ENCODE results near the gene RPP14. TPM values are rescaled to one million over a fixed set of nuclear protein-coding genes. Genes with fewer than 3 reads are reported as not detected.

The RPP14 gene
- total RNA-seq, 2 donors from 2014 or later = 22.0 to 23.6 TPM

- H3K4me1 Mint-ChIP-seq = peaks cover 12% of the 10 kb centered on the region
- Histone ChIP-seq H3K9me3 (ENCODE audit: control insufficient read depth, low read length) (no peaks in the 10 kb centered on the region), H3K4me3 (ENCODE audit: low read length) (no peak overlapping the region), H3K27ac (ENCODE audit: low read depth, low read length) (no peak overlapping the region), H3K36me3 (ENCODE audit: control insufficient read depth, insufficient read depth, low read length) (no peaks in the 10 kb centered on the region), H3K27me3 (ENCODE audit: control insufficient read depth, insufficient read depth, low read length, poor library complexity, severe bottlenecking) (no peaks in the 10 kb centered on the region), H3K4me1 (ENCODE audit: control insufficient read depth, insufficient read depth, low read length) (peaks cover 4% of the 10 kb centered on the region), H3K9ac (ENCODE audit: extremely low read depth, low read length, poor library complexity, severe bottlenecking) (no peak overlapping the region)
- no peaks in the 10 kb centered on the region for H3K27me3 Mint-ChIP-seq (ENCODE audit: insufficient read depth)
- TF ChIP-seq CTCF (conservative IDR thresholded peaks at IDR 0.05) = no peak
- H3K9me3 Mint-ChIP-seq = no peaks in the 10 kb centered on the region
- H3K36me3 Mint-ChIP-seq (ENCODE audit: low read depth) = no peaks in the 10 kb centered on the region
- WGBS, 2 experiments (ENCODE audit: insufficient coverage in 1 of 2, insufficient read length in 1 of 2) = 96 to 100% methylated on average over 3 to 4 of the region's 4 CpGs
- no peak overlapping the region for H3K27ac Mint-ChIP-seq
- H3K4me3 Mint-ChIP-seq = no peak overlapping the region
- peak; percentile 5 for DNase-seq
Measured at GRCh38 chr3:58359621-58360020, 53.6 kb downstream of the RPP14 start.

- H3K27me3 Mint-ChIP-seq (ENCODE audit: insufficient read depth) = no peaks in the 10 kb centered on the region
- H3K4me1 ChIP-seq (ENCODE audit: control insufficient read depth, insufficient read depth, low read length) = no peaks in the 10 kb centered on the region
- H3K27ac Mint-ChIP-seq = no peak overlapping the region
- peaks cover 9% of the 10 kb centered on the region for H3K4me1 Mint-ChIP-seq
- H3K27ac ChIP-seq (ENCODE audit: low read depth, low read length) = no peak overlapping the region
- no peak for TF ChIP-seq CTCF (conservative IDR thresholded peaks at IDR 0.05)
- DNase-seq = no peak
- no peak overlapping the region for H3K4me3 Mint-ChIP-seq
- H3K36me3 ChIP-seq (ENCODE audit: control insufficient read depth, insufficient read depth, low read length) = no peaks in the 10 kb centered on the region
- H3K36me3 Mint-ChIP-seq (ENCODE audit: low read depth) = no peaks in the 10 kb centered on the region
- H3K9me3 Mint-ChIP-seq = peaks cover 4% of the 10 kb centered on the region
- H3K9me3 ChIP-seq (ENCODE audit: control insufficient read depth, low read length) = no peaks in the 10 kb centered on the region
- no peak overlapping the region for H3K9ac ChIP-seq (ENCODE audit: extremely low read depth, low read length, poor library complexity, severe bottlenecking)
- no peak overlapping the region for H3K4me3 ChIP-seq (ENCODE audit: low read length)
- H3K27me3 ChIP-seq (ENCODE audit: control insufficient read depth, insufficient read depth, low read length, poor library complexity, severe bottlenecking) = no peaks in the 10 kb centered on the region
Measured at GRCh38 chr3:58361866-58362265, 55.8 kb downstream of the RPP14 start.

GRCh38 chr3:58366699-58367098, 60.7 kb downstream of the RPP14 start:
- no peaks in the 10 kb centered on the region for H3K36me3 ChIP-seq (ENCODE audit: control insufficient read depth, insufficient read depth, low read length)
- no peaks in the 10 kb centered on the region for H3K27me3 Mint-ChIP-seq (ENCODE audit: insufficient read depth)
- H3K27me3 ChIP-seq (ENCODE audit: control insufficient read depth, insufficient read depth, low read length, poor library complexity, severe bottlenecking) = no peaks in the 10 kb centered on the region
- peaks cover 15% of the 10 kb centered on the region for H3K4me1 Mint-ChIP-seq
- peaks cover 1% of the 10 kb centered on the region for H3K36me3 Mint-ChIP-seq (ENCODE audit: low read depth)
- no peak overlapping the region for H3K9ac ChIP-seq (ENCODE audit: extremely low read depth, low read length, poor library complexity, severe bottlenecking)
- H3K9me3 ChIP-seq (ENCODE audit: control insufficient read depth, low read length) = no peaks in the 10 kb centered on the region
- no peak for DNase-seq
- 88 to 100% methylated on average over 1 of the region's 1 CpG for whole genome bisulfite sequencing, 2 experiments (ENCODE audit: insufficient coverage in 1 of 2, insufficient read length in 1 of 2)
- peaks cover 5% of the 10 kb centered on the region for H3K9me3 Mint-ChIP-seq
- no peak overlapping the region for H3K4me3 ChIP-seq (ENCODE audit: low read length)
- no peaks in the 10 kb centered on the region for H3K4me1 ChIP-seq (ENCODE audit: control insufficient read depth, insufficient read depth, low read length)
- no peak overlapping the region for H3K4me3 Mint-ChIP-seq
- H3K27ac Mint-ChIP-seq = no peak overlapping the region
- TF ChIP-seq CTCF (conservative IDR thresholded peaks at IDR 0.05) = no peak
- H3K27ac ChIP-seq (ENCODE audit: low read depth, low read length) = no peak overlapping the region
